K562 (cell line): ENCODE results near the gene SMIM41. TPM values are rescaled to one million over a fixed set of nuclear protein-coding genes. Genes with fewer than 3 reads are reported as not detected.

Experiments used
- BCOR ChIP-seq: fragments of 450-650 bp; IDR thresholded peaks from 2 replicates; pipeline ENCODE4 v1.6.1; 2016
- CREBBP ChIP-seq: IDR thresholded peaks from one replicate; pipeline ENCODE4 v1.6.1; 2012; ENCODE audit warnings: low read depth, mild to moderate bottlenecking, control low read depth, inconsistent platforms, low read length
- CTBP1 ChIP-seq: fragments of 450-650 bp; IDR thresholded peaks from 2 replicates; pipeline ENCODE4 v1.6.1; 2016; ENCODE audit warnings: borderline replicate concordance
- HMG20B ChIP-seq: fragments of 250-450 bp; sonication (Bioruptor Pico); IDR thresholded peaks from 2 replicates; pipeline ENCODE4 v1.5.0; 2021; ENCODE audit warnings: mild to moderate bottlenecking
- PHF21A ChIP-seq: fragments of 450-650 bp; IDR thresholded peaks from 2 replicates; pipeline ENCODE4 v1.6.1; 2017; ENCODE audit warnings: low read depth, borderline replicate concordance
- SIN3A ChIP-seq, 2 experiments: fragments of 150-350 bp in 1 of 2; IDR thresholded peaks; 2 replicates each; pipeline ENCODE4 v1.6.1; 2011 to 2016; ENCODE audit warnings: borderline replicate concordance in 2 of 2, low read depth in 2 of 2, low read length in 2 of 2, mild to moderate bottlenecking in 2 of 2, moderate library complexity in 2 of 2; ENCODE audit not compliant: control insufficient read depth in 1 of 2
- STAT5A ChIP-seq: IDR thresholded peaks from 2 replicates; pipeline ENCODE4 v1.6.1; 2012; ENCODE audit warnings: low read length, inconsistent platforms, borderline replicate concordance
- ZBTB8A ChIP-seq: fragments of 450-650 bp; IDR thresholded peaks from 2 replicates; pipeline ENCODE4 v1.6.1; 2018; ENCODE audit warnings: mild to moderate bottlenecking, moderate library complexity; ENCODE audit not compliant: partially characterized antibody
- ZC3H11A ChIP-seq: IDR thresholded peaks from 2 replicates; pipeline ENCODE4 v1.6.1; 2012; ENCODE audit warnings: low read depth, low read length, improper control_type of control experiment
- ZFP1 ChIP-seq: fragments of 450-650 bp; formaldehyde crosslinking; IDR thresholded peaks from 2 replicates; pipeline ENCODE4 v1.4.0; 2020; ENCODE audit warnings: mild to moderate bottlenecking, mixed read lengths
- ZNF395 ChIP-seq: fragments of 200-800 bp; sonication (Bioruptor generic); IDR thresholded peaks from 2 replicates; pipeline ENCODE4 v1.6.1; 2017; ENCODE audit warnings: missing genetic modification characterization, missing compliant biosample characterization
- ZNF398 ChIP-seq: fragments of 250-450 bp; sonication (Bioruptor Pico); IDR thresholded peaks from 2 replicates; pipeline ENCODE4 v1.8.0; 2021; ENCODE audit warnings: moderate library complexity, mild to moderate bottlenecking, inconsistent platforms
- ZNF449 ChIP-seq: fragments of 250-450 bp; sonication (Bioruptor Pico); IDR thresholded peaks from 2 replicates; pipeline ENCODE4 v1.8.0; 2022; ENCODE audit warnings: moderate library complexity, mild to moderate bottlenecking, inconsistent platforms
- ZNF586 ChIP-seq: fragments of 450-650 bp; formaldehyde crosslinking; conservative IDR thresholded peaks from 2 replicates; pipeline ENCODE4 v1.4.0; 2020; ENCODE audit warnings: mild to moderate bottlenecking, moderate library complexity
- ZNF644 ChIP-seq: fragments of 200-800 bp; sonication (Bioruptor generic); IDR thresholded peaks from 2 replicates; pipeline ENCODE4 v1.6.1; 2016; ENCODE audit warnings: low read depth, missing genetic modification characterization, missing compliant biosample characterization
- ZNF695 ChIP-seq: fragments of 450-650 bp; formaldehyde crosslinking; IDR thresholded peaks from 2 replicates; pipeline ENCODE4 v1.4.0; 2020; ENCODE audit warnings: mild to moderate bottlenecking, moderate library complexity
- polyA plus RNA-seq, 8 experiments: library from polyadenylated mRNA; depleted of rRNA in 4 of 8; stranded (reverse) in 5 of 8; unstranded in 3 of 8; fragments of >200 nt; fragmentation: Nextera tagmentation in 2 of 8; fragmentation: Illumina TruSeq in 1 of 8; extraction: Ambion mirVana in 2 of 8; extraction: Trizol in 1 of 8; gene quantifications; 2 replicates each; pipeline versions ENCODE4 v1.2.1 to v1.2.3, GENCODE V29; 2011 to 2014; ENCODE audit warnings: inconsistent platforms in 1 of 8, missing spikeins in 1 of 8
- total RNA-seq, 7 experiments: library from RNA; depleted of rRNA in 6 of 7; stranded (reverse); fragments of >200 nt in 6 of 7; fragmentation: Illumina TruSeq in 2 of 7; extraction: Trizol in 2 of 7; gene quantifications; 2 replicates each; pipeline versions ENCODE4 v1.2.1 to v1.2.3, GENCODE V29; 2011 to 2021; ENCODE audit warnings: low replicate concordance in 1 of 7

The SMIM41 gene
- total and polyA plus RNA-seq, 9 of the 15 experiments (the other 6 are each of a cell fraction or from before 2014, with no cell fraction given), result not detected

- TF ChIP-seq SIN3A (IDR thresholded peaks at IDR 0.05; ENCODE audit: borderline replicate concordance in 2 of 2, control insufficient read depth in 1 of 2, low read depth in 2 of 2, low read length in 2 of 2) (0 out of 4 replicates have a peak, but pooled peaks of 1 of the 2 experiments have one; percentile 22), BCOR (peak; percentile 73; the same call in 1 of the 2 replicates), STAT5A (no peak), ZBTB8A (no peak), ZNF449 (CRISPR knock-in tag) (no peak), ZNF644 (no peak), PHF21A (no peak), CREBBP (no peak), ZNF586 (no peak), HMG20B (CRISPR knock-in tag) (no peak), ZNF395 (no peak), ZNF398 (CRISPR knock-in tag) (no peak), ZNF695 (CRISPR knock-in tag) (no peak), CTBP1 (no peak), ZC3H11A (no peak), ZFP1 (CRISPR knock-in tag) (no peak)
Measured at GRCh38 chr12:52036587-52037171, 42.8 kb upstream of the SMIM41 start (continued).
